ENCODE results near the gene DDX24.
"Not testable (repeated sequence)": the region's sequence is repeated elsewhere in the genome, so short reads cannot be mapped to it uniquely, and the experiment has no call there.

The DDX24 gene

DNA sequence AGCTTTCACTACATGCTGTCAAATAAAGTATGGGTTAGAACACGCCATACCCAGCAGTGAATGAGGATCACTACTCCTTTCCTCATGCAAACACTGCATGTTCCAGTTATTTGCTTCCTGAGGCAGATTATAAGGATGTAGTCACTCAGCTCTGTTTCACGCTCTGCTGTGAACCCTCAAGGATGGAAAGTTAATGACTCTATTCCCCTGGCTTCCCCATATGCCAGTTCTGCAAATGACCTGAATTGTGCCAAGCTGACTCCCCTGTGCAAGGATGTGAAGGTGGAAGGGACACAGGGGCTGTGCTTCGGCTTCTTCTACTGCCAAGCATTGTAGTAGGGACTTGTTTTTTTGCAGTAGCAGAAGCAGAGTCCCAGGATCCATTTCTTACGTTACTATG, 6.9 kb upstream of the DDX24 start:
- no peak for DNase-seq (ENCODE audit: low read depth in 2 of 3, low spot score in 2 of 3)

GRCh38 chr14:94081386-94081820, 401 bp upstream of the DDX24 start:
- no peak for DNase-seq (ENCODE audit: low read depth in 2 of 3, low spot score in 2 of 3)

- no peak for DNase-seq (ENCODE audit: low read depth in 2 of 3, low spot score in 2 of 3)
Measured at GRCh38 chr14:94079891-94080620, 946 bp downstream of the DDX24 start.

GRCh38 chr14:94077823-94078222, 3.2 kb downstream of the DDX24 start:
- no peak for DNase-seq (ENCODE audit: low read depth in 2 of 3, low spot score in 2 of 3)

GRCh38 chr14:94077111-94077821, 3.7 kb downstream of the DDX24 start:
- no peak for DNase-seq (ENCODE audit: low read depth in 2 of 3, low spot score in 2 of 3)

DNA sequence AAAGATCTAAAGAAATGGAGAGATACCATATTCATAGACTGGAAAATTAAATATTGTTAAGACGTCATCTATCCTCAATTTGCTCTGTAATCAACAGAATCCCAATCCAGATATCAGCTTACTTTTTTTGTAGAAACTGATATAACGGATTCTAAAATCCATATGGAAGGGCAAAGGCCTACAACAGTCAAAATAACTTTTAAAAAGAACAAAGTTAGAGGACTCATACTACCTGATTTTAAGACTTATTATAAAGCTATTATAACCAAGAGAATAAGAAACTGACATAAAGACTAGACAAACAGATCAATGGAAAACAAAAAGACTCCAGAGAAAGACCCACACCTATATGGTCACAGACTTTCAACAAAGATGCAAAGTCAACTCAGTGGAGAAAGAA, 6.0 kb downstream of the DDX24 start:
- no peak for DNase-seq (ENCODE audit: low read depth in 2 of 3, low spot score in 2 of 3)

DNA sequence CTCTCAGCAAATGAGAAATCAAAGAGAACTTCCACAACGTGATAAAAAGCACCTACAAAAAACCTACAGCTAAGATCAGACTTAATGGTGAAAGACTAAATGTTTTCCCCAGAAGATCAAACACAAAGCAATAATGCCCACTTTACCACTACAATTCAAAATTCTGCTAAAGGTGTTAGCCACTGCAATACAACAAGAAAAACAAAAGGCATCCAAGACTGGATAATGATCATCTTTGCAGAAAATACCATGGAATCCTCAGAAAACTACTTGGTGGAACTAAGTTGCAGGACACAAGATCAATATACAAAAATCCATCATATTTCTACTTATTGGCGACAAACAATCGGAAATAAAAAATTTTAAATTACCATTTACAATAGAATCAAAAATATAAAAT, 6.5 kb downstream of the DDX24 start:
- DNase-seq (ENCODE audit: low read depth in 2 of 3, low spot score in 2 of 3) = no peak

- not testable (repeated sequence) for DNase-seq (ENCODE audit: low read depth in 2 of 3, low spot score in 2 of 3)
Measured at GRCh38 chr14:94072076-94072475, 8.9 kb downstream of the DDX24 start.

- no peak for DNase-seq (ENCODE audit: low read depth in 2 of 3, low spot score in 2 of 3)
Measured at GRCh38 chr14:94066089-94066676, 14.8 kb downstream of the DDX24 start.

- no peak for DNase-seq (ENCODE audit: low read depth in 2 of 3, low spot score in 2 of 3)
Measured at GRCh38 chr14:94062344-94062940, 18.6 kb downstream of the DDX24 start.

- no peak for DNase-seq (ENCODE audit: low read depth in 2 of 3, low spot score in 2 of 3)
Measured at GRCh38 chr14:94059998-94060397, 21.0 kb downstream of the DDX24 start.

- DNase-seq (ENCODE audit: low read depth in 2 of 3, low spot score in 2 of 3) = no peak
Measured at GRCh38 chr14:94058674-94059138, 22.3 kb downstream of the DDX24 start.

DNA sequence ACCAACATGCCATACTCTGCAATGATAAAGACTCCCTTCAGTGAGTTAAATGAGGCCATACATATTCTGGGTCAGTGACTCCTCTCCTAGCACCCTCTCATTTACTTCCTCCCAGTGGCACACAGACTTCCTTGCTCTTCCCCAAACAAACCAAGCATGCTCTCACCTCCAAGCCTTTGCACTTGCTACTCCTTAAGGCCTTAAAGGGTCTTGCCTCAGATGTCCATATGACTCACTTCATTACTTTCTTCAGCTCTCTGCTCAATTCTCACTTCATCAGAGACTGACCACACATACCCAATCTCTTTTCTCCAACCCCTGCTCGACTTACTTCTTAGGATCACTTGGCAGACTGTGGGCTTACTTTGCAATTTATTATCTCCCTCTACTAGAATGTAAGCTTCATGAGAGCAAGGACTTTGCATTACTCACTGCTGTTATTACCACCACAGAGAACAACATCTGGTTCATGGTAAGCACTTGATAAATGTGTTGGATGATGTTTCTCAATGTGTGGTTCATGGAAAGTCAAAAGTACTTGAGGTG, 22.8 kb downstream of the DDX24 start:
- DNase-seq (ENCODE audit: low read depth in 2 of 3, low spot score in 2 of 3) = no peak

GRCh38 chr14:94056579-94057308, 24.3 kb downstream of the DDX24 start:
- DNase-seq (ENCODE audit: low read depth in 2 of 3, low spot score in 2 of 3) = no peak

- DNase-seq (ENCODE audit: low read depth in 2 of 3, low spot score in 2 of 3) = no peak
Measured at GRCh38 chr14:94054936-94055335, 26.1 kb downstream of the DDX24 start.

DNA sequence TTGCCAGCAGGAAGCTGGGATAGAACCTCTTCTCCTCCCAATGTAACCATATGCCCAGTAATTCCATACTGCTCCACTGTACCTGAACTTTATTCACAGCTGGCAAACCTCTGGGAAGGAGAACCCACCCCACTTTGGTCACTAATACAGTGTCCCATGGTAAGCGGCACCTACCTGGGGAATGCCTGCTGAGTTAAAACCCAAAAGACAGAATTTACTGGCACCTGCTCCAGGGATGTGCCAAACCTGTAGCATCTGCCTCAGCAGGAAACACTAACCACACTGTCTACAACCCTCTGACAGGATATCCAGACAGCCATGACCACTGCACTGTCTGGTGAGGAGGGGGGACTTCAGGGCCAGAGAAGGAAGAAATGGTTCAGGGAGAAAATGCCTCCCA, 26.6 kb downstream of the DDX24 start:
- no peak for DNase-seq (ENCODE audit: low read depth in 2 of 3, low spot score in 2 of 3)

GRCh38 chr14:94052662-94053061, 28.3 kb downstream of the DDX24 start:
- no peak for DNase-seq (ENCODE audit: low read depth in 2 of 3, low spot score in 2 of 3)

GRCh38 chr14:94052199-94052598, 28.8 kb downstream of the DDX24 start:
- no peak for DNase-seq (ENCODE audit: low read depth in 2 of 3, low spot score in 2 of 3)

- DNase-seq (ENCODE audit: low read depth in 2 of 3, low spot score in 2 of 3) = no peak
Measured at GRCh38 chr14:94051779-94052178, 29.2 kb downstream of the DDX24 start.

DNA sequence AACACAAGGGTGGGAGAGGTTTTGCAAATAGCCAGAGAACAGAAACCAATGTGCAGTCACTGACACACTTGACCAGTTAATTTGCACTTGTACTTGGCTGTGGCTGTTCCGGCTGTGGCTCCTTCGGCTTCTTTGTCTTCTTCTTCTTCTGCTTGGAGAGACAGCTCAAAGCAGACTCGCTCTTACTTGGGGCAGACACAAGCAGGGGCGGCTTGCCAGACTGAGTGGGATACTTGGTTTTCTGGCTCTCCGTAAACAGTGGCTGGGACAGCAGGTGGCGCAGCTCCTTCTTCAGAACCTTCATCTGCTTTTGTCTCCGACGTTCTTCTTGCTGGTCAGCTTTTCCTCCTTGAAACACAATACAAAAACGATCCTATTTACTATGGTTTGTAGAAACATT, 29.9 kb downstream of the DDX24 start:
- DNase-seq (ENCODE audit: low read depth in 2 of 3, low spot score in 2 of 3) = no peak

All from activated CD8-positive, alpha-beta memory T cell treated with anti-CD3 and anti-CD28 coated beads for 48 hours (primary cell).